ENCODE measurements around the gene HIC1.

- TF ChIP-seq, protein P1, sequence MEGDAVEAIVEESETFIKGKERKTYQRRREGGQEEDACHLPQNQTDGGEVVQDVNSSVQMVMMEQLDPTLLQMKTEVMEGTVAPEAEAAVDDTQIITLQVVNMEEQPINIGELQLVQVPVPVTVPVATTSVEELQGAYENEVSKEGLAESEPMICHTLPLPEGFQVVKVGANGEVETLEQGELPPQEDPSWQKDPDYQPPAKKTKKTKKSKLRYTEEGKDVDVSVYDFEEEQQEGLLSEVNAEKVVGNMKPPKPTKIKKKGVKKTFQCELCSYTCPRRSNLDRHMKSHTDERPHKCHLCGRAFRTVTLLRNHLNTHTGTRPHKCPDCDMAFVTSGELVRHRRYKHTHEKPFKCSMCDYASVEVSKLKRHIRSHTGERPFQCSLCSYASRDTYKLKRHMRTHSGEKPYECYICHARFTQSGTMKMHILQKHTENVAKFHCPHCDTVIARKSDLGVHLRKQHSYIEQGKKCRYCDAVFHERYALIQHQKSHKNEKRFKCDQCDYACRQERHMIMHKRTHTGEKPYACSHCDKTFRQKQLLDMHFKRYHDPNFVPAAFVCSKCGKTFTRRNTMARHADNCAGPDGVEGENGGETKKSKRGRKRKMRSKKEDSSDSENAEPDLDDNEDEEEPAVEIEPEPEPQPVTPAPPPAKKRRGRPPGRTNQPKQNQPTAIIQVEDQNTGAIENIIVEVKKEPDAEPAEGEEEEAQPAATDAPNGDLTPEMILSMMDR (IDR thresholded peaks at IDR 0.05), result no peak
- TF ChIP-seq POLR2AphosphoS5 (IDR thresholded peaks at IDR 0.05; ENCODE audit: low read depth, low read length) (no peak), SIN3A (IDR thresholded peaks at IDR 0.05; ENCODE audit: borderline replicate concordance, insufficient read depth, low read depth, low read length) (no peak)
- TF ChIP-seq, protein P2, sequence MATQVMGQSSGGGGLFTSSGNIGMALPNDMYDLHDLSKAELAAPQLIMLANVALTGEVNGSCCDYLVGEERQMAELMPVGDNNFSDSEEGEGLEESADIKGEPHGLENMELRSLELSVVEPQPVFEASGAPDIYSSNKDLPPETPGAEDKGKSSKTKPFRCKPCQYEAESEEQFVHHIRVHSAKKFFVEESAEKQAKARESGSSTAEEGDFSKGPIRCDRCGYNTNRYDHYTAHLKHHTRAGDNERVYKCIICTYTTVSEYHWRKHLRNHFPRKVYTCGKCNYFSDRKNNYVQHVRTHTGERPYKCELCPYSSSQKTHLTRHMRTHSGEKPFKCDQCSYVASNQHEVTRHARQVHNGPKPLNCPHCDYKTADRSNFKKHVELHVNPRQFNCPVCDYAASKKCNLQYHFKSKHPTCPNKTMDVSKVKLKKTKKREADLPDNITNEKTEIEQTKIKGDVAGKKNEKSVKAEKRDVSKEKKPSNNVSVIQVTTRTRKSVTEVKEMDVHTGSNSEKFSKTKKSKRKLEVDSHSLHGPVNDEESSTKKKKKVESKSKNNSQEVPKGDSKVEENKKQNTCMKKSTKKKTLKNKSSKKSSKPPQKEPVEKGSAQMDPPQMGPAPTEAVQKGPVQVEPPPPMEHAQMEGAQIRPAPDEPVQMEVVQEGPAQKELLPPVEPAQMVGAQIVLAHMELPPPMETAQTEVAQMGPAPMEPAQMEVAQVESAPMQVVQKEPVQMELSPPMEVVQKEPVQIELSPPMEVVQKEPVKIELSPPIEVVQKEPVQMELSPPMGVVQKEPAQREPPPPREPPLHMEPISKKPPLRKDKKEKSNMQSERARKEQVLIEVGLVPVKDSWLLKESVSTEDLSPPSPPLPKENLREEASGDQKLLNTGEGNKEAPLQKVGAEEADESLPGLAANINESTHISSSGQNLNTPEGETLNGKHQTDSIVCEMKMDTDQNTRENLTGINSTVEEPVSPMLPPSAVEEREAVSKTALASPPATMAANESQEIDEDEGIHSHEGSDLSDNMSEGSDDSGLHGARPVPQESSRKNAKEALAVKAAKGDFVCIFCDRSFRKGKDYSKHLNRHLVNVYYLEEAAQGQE (IDR thresholded peaks at IDR 0.05; ENCODE audit: insufficient read depth in 1 of 2, low read depth in 2 of 2, low read length in 1 of 2), result no peak
Observed at GRCh38 chr17:2085648-2085949, 30.7 kb downstream of the HIC1 start.
